GM12891 (cell line): Measurements from ENCODE around the gene TDRD1.

ENCODE experiments used
- DNase-seq: peaks from one replicate; pipeline ENCODE4 v3.0.0; 2011; ENCODE audit warnings: low spot score; ENCODE audit not compliant: insufficient read length
- FAIRE-seq: peaks from 2 replicates; lab custom pipeline; 2011; peaks lifted over from hg19 to GRCh38; lab: Jason Lieb, UNC
- PAX5 ChIP-seq: IDR thresholded peaks from 2 replicates; pipeline ENCODE4 v1.6.1; 2011; ENCODE audit warnings: low read length, moderate library complexity, mild to moderate bottlenecking; ENCODE audit not compliant: insufficient read depth, severe bottlenecking
- POLR2A ChIP-seq: IDR thresholded peaks from 2 replicates; pipeline ENCODE4 v1.6.1; 2011; ENCODE audit warnings: low read depth, low read length, control low read depth
- POLR2AphosphoS5 ChIP-seq: IDR thresholded peaks from 2 replicates; pipeline ENCODE4 v1.6.1; 2011; ENCODE audit warnings: low read depth, low read length, control low read depth
- POU2F2 ChIP-seq: IDR thresholded peaks from 2 replicates; pipeline ENCODE4 v1.6.1; 2011; ENCODE audit warnings: low read depth, mild to moderate bottlenecking, control low read depth, low read length, moderate library complexity
- SPI1 ChIP-seq: IDR thresholded peaks from 2 replicates; pipeline ENCODE4 v1.6.1; 2011; ENCODE audit warnings: low read depth, low read length, control low read depth
- TAF1 ChIP-seq: IDR thresholded peaks from 2 replicates; pipeline ENCODE4 v1.6.1; 2011; ENCODE audit warnings: low read depth, low read length, control low read depth

Gene TDRD1

DNA sequence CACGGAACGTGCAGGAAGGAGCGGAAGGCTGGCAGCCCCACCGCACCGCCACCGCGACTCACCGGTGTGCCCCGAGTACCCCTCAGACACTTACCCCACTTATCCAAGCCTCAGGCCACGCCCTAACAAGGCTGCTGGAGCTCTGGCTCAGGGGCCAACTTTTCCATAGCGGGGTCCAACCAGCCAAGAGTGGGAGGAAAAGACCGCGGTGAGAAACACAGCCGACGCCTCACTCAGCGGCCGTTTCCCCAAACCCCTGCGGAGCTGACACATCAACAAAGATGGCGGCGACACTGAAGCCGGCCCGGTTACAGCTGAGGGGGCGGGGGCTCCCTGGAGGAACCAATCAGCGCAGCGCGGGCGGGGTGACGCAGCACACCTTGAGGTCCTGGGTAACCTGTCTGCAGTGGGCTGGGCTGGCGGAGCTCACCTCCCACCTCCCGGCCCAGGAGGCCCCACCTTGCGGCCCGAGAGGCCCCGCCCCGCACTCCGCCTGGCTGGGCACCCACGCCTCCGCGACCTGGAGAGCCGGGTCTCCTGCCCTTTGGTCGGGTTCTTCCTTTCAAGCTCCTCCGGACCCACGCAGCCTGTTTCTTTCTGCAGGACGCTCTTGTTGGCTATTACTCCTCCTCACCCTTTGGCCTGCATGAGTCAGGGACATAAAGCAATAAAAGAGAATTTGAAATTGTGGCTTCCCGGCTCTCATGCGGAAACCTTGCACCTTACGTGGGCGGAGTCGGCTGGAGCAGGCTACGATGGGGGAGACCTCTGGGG lies 5.0 kb upstream of the TDRD1 start, which contains the start of gene CCDC186:
CCDC186 (minus strand) TSS at position 283 of the 774 bp plus-strand sequence. CDS start 10,935 bp downstream, outside the sequence.
- FAIRE-seq = peak; percentile 99
- DNase-seq = peak; percentile 90
- TF ChIP-seq POLR2AphosphoS5 (peak; percentile 81; the same call in 1 of the 2 replicates), PAX5 (no peak), POU2F2 (no peak), SPI1 (0 out of 2 replicates have a peak, but pooled peaks have one; percentile 1), POLR2A (peak; percentile 83), TAF1 (peak; percentile 67; the same call in 1 of the 2 replicates)

DNA sequence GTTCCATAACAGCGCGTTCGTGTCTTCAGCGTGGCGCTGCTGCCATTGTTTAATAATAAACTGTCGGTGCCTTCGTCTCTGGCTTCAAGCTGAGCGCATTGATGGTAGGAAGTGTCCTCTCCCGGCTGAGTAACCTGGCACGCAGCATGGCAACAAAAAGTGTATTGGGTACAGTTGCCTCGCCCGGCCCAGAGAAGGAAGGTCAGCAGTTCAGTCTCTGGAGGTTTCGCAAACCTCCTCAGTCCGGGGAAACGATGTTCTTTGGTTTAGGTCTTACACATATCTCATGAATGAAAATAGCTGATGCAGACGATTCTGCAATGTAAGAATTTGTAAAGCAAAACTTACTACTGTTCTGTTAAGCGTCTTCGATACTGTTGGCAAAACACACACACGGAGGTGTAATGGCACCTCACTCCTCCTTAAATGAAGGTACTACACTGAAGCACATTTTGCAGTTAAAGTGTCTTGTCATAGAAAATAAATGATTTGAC lies 4.4 kb upstream of the TDRD1 start:
- TF ChIP-seq PAX5 (no peak), POLR2AphosphoS5 (no peak), POU2F2 (no peak), TAF1 (no peak), SPI1 (no peak), POLR2A (no peak)
- no peak for FAIRE-seq
- DNase-seq = no peak

DNA sequence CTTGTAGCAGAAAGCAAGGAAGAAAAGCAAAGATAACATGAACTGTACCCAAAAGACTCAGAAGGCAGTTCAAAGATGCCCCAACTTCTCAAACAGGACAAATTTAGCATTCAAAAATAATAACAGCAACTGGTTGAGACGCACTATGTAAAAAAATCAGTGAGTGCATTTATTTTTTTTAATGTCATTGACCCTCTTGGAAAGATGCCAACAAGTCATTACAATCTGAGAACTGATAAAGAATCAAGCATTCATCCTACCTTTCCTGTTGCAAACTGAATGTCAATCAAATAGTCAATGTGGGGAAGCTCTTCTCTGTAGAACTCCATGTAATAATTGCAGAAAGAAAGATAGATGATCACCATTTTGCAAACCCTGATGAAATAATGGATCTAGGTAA lies 3.5 kb upstream of the TDRD1 start:
- DNase-seq (no peak), FAIRE-seq (no peak)
- no peak for TF ChIP-seq PAX5
- no peak for TF ChIP-seq POU2F2
- no peak for TF ChIP-seq TAF1

DNA sequence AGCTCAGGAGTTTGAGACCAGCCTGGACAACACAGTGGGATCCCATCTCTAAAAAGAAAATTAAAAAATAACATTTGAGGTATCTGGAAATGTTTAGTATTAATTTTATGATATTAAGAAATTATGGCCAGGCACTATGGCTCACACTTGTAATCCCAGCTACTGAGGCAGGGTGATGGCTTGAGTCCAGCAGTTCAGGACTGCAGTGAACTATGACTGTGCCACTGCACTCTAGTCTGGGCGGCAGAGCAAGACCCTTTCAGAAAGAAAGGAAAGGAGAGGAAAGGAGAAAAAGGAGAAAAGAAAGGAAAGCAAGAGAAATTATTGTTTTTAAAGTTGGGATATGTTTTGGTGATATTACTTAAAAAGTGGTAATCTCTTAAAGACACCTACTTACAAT lies 2.6 kb upstream of the TDRD1 start:
- no peak for DNase-seq
- FAIRE-seq = no peak
- no peak for TF ChIP-seq POU2F2
- no peak for TF ChIP-seq SPI1
- TF ChIP-seq POLR2A = no peak
- no peak for TF ChIP-seq POLR2AphosphoS5
- no peak for TF ChIP-seq TAF1
- no peak for TF ChIP-seq PAX5

DNA sequence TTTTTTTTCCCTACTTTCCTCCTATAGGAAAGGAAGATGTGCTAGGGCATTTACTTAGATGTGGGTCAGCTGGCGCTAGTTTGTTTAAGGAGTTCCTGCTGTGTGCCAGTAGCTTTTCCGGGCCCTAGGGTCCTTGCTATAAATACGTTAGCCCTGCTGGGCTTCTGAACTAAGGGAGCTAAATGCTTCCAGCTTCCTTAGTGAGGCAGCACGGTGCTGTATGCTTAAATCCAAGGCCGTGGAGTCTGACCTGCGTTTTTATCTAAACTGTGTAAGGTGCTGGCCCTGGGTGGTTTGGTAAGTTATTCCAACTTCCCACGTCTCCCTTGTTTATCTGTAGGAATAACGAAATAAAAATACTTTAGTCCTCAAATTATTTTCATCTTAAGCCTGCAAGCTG lies 594 bp downstream of the TDRD1 start:
- TF ChIP-seq TAF1 = no peak
- TF ChIP-seq PAX5 = no peak
- TF ChIP-seq SPI1 = no peak
- no peak for TF ChIP-seq POLR2AphosphoS5
- no peak for TF ChIP-seq POU2F2
- no peak for TF ChIP-seq POLR2A
- DNase-seq (no peak), FAIRE-seq (no peak)

GRCh38 chr10:114180937-114181336 lies 1.8 kb downstream of the TDRD1 start:
- TF ChIP-seq POU2F2 (no peak), POLR2A (no peak), SPI1 (no peak), PAX5 (no peak), POLR2AphosphoS5 (no peak), TAF1 (no peak)
- no peak for DNase-seq
- FAIRE-seq = no peak

DNA sequence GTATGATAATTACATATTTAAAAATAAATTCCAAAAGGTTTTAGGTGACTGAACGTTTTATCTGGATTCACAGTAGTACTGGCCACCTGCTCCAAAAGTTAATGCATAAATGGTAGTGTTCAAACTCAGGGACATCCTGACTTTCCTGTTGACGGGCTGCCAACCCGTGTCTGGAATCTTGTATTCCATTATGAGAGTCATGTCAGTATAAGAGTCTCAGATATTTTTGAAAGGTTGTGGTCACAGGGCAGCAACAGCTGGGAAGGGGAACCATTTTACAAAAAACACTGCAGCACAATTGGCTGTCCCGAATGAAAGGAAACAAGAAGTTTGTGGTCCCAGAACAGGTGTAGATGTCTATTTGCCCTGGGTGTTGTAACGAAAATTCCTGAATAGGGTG lies 2.8 kb downstream of the TDRD1 start:
- no peak for TF ChIP-seq POLR2AphosphoS5
- no peak for TF ChIP-seq PAX5
- no peak for TF ChIP-seq TAF1
- no peak for TF ChIP-seq SPI1
- no peak for TF ChIP-seq POLR2A
- no peak for TF ChIP-seq POU2F2
- FAIRE-seq (peak; percentile 23), DNase-seq (no peak)

DNA sequence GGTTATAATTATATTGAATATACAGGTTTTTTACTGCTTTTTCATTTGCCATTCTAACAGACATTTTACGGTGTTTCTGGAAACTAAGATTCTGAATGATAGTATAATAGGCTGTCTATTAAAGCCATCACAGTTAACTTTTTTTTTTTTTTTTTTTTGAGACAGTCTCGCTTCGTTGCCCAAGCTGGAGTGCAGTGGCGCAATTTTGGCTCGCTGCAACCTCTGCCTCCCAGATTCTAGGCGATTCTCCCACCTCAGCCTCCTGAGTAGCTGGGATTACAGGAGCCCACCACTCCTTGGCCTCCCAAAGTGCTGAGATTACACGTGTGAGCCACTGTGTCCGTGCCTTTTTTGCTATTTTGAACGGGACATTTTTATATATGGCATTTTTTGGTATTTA lies 4.4 kb downstream of the TDRD1 start:
- no peak for DNase-seq
- TF ChIP-seq SPI1 = no peak
- no peak for FAIRE-seq

DNA sequence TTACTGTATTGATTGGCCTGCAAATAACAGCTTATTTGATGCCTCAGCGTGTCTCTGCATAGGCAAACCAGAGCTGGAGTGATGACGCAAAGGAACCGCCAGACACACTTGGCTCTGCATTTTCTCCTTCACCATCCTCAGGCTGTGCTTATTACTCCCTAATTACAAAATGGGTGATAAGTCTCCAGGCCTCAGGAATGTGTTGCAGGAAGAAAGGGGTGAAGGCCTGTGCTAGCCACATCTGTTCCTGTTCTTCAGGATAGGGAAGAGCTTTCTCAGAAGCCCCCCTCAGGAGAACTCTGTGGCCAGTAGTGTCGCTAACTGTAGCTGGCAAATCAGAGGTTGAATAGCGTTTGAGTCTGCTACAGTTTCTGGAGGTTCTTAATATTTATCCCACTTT lies 5.1 kb downstream of the TDRD1 start:
- no peak for FAIRE-seq
- no peak for DNase-seq
- TF ChIP-seq SPI1 = no peak
- no peak for TF ChIP-seq POU2F2
- TF ChIP-seq TAF1 = no peak
- no peak for TF ChIP-seq PAX5
- no peak for TF ChIP-seq POLR2A
- TF ChIP-seq POLR2AphosphoS5 = no peak

GRCh38 chr10:114188001-114188400 lies 8.8 kb downstream of the TDRD1 start:
- FAIRE-seq = peak; percentile 75
- no peak for TF ChIP-seq PAX5
- peak; percentile 73 for TF ChIP-seq SPI1
- TF ChIP-seq POU2F2 = no peak
- TF ChIP-seq TAF1 = no peak
- TF ChIP-seq POLR2A = no peak
- no peak for TF ChIP-seq POLR2AphosphoS5
- DNase-seq = no peak
